HepG2 (cell line): ENCODE results near the gene ROM1. TPM values are rescaled to one million over a fixed set of nuclear protein-coding genes. Genes with fewer than 3 reads are reported as not detected.

Experiments used
- LRRFIP1 ChIP-seq: sonication (generic); formaldehyde crosslinking; conservative IDR thresholded peaks from 2 replicates; pipeline ENCODE4 v1.4.0; 2020; ENCODE audit warnings: missing genetic modification reagents
- NCOA5 ChIP-seq: sonication (generic); formaldehyde crosslinking; IDR thresholded peaks from 2 replicates; pipeline ENCODE4 v1.4.0; 2020; ENCODE audit warnings: missing genetic modification reagents
- PRDM15 ChIP-seq: sonication (generic); formaldehyde crosslinking; IDR thresholded peaks from 2 replicates; pipeline ENCODE4 v1.4.0; 2020; ENCODE audit warnings: missing genetic modification reagents
- TBL1XR1 ChIP-seq: fragments of 150-350 bp; IDR thresholded peaks from 2 replicates; pipeline ENCODE4 v1.6.1; 2014; ENCODE audit warnings: borderline replicate concordance, low read length; ENCODE audit not compliant: partially characterized antibody
- ZBTB49 ChIP-seq: sonication (generic); formaldehyde crosslinking; IDR thresholded peaks from 2 replicates; pipeline ENCODE4 v1.4.0; 2020; ENCODE audit warnings: missing genetic modification reagents, borderline replicate concordance
- ZNF34 ChIP-seq: sonication (generic); formaldehyde crosslinking; IDR thresholded peaks from 2 replicates; pipeline ENCODE4 v1.4.0; 2020; ENCODE audit warnings: mild to moderate bottlenecking, missing genetic modification reagents, borderline replicate concordance
- ZNF614 ChIP-seq: IDR thresholded peaks from 2 replicates; pipeline ENCODE4 v1.6.1; 2018; ENCODE audit warnings: missing biosample characterization, missing genetic modification reagents, inconsistent platforms, borderline replicate concordance
- ZNF749 ChIP-seq: sonication (generic); formaldehyde crosslinking; IDR thresholded peaks from 2 replicates; pipeline ENCODE4 v1.8.0; 2022; ENCODE audit warnings: mild to moderate bottlenecking, missing genetic modification reagents, moderate library complexity, borderline replicate concordance
- ZNF773 ChIP-seq: sonication (generic); formaldehyde crosslinking; IDR thresholded peaks from 2 replicates; pipeline ENCODE4 v1.4.0; 2020; ENCODE audit warnings: missing genetic modification reagents, borderline replicate concordance
- ZSCAN22 ChIP-seq: sonication (generic); formaldehyde crosslinking; IDR thresholded peaks from 2 replicates; pipeline ENCODE4 v1.4.0; 2020; ENCODE audit warnings: mild to moderate bottlenecking, missing genetic modification reagents
- polyA plus RNA-seq, 8 experiments: library from polyadenylated mRNA; depleted of rRNA in 3 of 8; stranded (reverse) in 7 of 8; unstranded in 1 of 8; fragments of >200 nt; fragmentation: Illumina TruSeq in 4 of 8; extraction: Trizol in 4 of 8; gene quantifications; 2 replicates each; pipeline versions ENCODE4 v1.2.1 to v1.2.3, GENCODE V29; 2011 to 2016; ENCODE audit warnings: low read depth in 4 of 8, missing spikeins in 1 of 8, mixed read lengths in 1 of 8; ENCODE audit not compliant: insufficient read depth in 1 of 8
- total RNA-seq, 5 experiments: library from RNA; depleted of rRNA; stranded (reverse); fragments of >200 nt; fragmentation: Illumina TruSeq; extraction: Trizol; gene quantifications; 2 replicates each; pipeline ENCODE4 v1.2.3, GENCODE V29; 2016; ENCODE audit warnings: low read depth in 1 of 5
- TF ChIP-seq, protein P1 (sequence below): sonication (generic); formaldehyde crosslinking; IDR thresholded peaks from 2 replicates; pipeline ENCODE4 v1.8.0; 2022; ENCODE audit warnings: missing genetic modification reagents, low read depth, mild to moderate bottlenecking, borderline replicate concordance
- TF ChIP-seq, protein P2 (sequence below): sonication (generic); formaldehyde crosslinking; IDR thresholded peaks from 2 replicates; pipeline ENCODE4 v1.4.0; 2020; ENCODE audit warnings: mild to moderate bottlenecking, missing genetic modification reagents
- TF ChIP-seq, protein P3 (sequence below): sonication (generic); formaldehyde crosslinking; IDR thresholded peaks from 2 replicates; pipeline ENCODE4 v1.4.0; 2020; ENCODE audit warnings: mild to moderate bottlenecking, missing genetic modification reagents

The ROM1 gene
- total and polyA plus RNA-seq, 2 of the 13 experiments (the other 11 are each of a cell fraction or from before 2014, with no cell fraction given): 1.2 to 2.4 TPM

DNA sequence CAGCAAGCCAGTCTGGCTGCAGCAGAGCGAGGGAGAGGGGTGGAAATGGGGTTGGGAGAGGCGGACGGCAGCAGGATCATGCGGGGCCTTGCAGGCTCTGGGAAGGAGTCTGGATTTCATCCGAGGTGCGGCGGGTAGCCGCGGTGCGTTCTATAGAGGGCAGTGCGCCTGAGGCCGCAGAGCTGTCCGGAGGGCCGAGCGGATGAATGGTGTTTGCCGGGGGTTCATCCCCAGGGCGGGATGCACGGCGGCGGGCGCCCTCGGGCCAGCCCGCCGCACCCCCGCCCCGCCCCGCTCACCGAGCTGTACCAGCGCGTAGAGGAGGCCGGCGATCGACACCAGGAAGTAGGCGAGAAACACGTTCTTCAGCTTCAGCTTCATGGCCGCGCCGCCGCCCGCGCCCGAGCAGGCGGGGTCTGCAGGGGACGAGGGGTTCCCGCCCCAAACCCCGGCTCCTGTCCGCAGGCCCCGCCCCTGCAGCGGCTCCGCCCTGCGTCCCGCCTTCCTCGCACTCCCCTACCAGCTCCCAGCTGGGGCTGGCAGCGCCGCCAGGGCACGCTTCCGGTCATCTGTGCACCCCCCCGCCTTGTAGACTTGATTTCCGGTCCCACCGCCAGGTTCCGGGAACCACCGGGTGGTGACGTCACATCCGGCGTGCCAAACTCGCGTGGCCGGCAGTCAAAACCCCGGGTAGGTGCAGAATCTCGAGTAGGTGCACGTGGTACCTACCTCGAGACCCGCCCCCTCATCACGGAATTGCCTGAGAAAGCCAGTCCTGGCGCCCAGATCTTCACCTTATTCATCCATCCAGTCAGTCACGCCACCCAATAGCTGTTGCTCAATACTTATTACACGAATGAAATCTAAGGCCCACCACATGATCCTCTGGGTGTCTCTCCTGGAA, 8.8 kb downstream of the ROM1 start, which contains the start of gene B3GAT3 (continued):
- TF ChIP-seq PRDM15 (CRISPR knock-in tag): peak; percentile 47; the same call in 1 of the 2 replicates
- TF ChIP-seq, protein P1, sequence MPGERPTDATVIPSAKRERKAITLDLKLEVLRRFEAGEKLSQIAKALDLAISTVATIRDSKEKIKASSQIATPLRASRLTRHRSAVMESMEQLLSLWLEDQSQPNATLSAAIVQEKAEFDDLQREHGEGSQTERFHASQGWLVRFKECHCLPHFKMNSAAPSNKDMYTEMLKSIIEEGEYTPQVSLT: no peak
- no peak; the same call in 1 of the 2 replicates for TF ChIP-seq ZNF773 (CRISPR knock-in tag)
- TF ChIP-seq NCOA5: no peak
- no peak for TF ChIP-seq TBL1XR1
- peak; percentile 82; the same call in 1 of the 2 replicates for TF ChIP-seq ZNF614 (CRISPR knock-in tag)
- no peak for TF ChIP-seq ZNF34 (CRISPR knock-in tag)
- 0 out of 2 replicates have a peak, but pooled peaks have one; percentile 68 for TF ChIP-seq ZSCAN22 (CRISPR knock-in tag)
- TF ChIP-seq LRRFIP1 (CRISPR knock-in tag): 0 out of 2 replicates have a peak, but pooled peaks have one; percentile 75
- TF ChIP-seq, protein P2, sequence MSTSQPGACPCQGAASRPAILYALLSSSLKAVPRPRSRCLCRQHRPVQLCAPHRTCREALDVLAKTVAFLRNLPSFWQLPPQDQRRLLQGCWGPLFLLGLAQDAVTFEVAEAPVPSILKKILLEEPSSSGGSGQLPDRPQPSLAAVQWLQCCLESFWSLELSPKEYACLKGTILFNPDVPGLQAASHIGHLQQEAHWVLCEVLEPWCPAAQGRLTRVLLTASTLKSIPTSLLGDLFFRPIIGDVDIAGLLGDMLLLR (CRISPR knock-in tag): peak; percentile 95; the same call in 1 of the 2 replicates
- peak; percentile 86 for TF ChIP-seq ZNF749 (CRISPR knock-in tag)
- TF ChIP-seq, protein P3, sequence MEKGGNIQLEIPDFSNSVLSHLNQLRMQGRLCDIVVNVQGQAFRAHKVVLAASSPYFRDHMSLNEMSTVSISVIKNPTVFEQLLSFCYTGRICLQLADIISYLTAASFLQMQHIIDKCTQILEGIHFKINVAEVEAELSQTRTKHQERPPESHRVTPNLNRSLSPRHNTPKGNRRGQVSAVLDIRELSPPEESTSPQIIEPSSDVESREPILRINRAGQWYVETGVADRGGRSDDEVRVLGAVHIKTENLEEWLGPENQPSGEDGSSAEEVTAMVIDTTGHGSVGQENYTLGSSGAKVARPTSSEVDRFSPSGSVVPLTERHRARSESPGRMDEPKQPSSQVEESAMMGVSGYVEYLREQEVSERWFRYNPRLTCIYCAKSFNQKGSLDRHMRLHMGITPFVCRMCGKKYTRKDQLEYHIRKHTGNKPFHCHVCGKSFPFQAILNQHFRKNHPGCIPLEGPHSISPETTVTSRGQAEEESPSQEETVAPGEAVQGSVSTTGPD: no peak
- TF ChIP-seq ZBTB49: no peak
